Measurements from ENCODE around the gene UBE2I.
"Not testable (repeated sequence)": the region's sequence is repeated elsewhere in the genome, so short reads cannot be mapped to it uniquely, and the experiment has no call there.

The UBE2I gene

DNA sequence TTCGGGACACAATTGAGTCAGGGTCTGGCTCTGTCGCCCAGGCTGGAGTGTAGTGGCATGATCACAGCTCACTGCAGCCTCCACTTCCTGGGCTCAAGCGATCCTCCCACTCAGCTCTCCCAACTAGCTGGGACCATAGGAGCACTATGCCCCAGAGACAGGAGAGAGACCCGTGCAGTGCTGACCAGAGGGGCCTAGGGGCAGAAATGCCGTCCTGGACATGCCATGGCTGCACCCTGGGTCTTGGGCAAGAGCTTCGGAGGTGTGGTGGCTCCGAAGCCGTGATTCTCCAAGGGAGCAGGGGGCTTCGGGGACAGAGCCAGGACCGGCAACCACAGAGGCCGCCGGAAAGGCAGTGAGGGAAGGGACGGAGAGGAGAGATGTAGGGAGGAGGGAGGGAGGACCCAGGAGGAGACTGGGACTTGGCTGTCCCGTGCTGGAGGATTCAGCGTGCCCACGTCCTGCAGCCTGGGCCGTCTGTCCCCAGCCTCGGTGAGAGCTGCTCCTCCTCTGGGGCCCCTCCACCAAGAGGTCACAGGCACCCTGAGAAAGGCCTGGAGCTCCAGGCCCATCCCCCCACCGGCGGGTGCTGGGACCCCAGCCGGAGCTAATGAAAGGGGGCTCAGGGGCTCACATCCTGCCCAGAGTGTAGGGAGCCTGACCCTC is 31.7 kb upstream of the UBE2I start:
- no peak for DNase-seq

DNA sequence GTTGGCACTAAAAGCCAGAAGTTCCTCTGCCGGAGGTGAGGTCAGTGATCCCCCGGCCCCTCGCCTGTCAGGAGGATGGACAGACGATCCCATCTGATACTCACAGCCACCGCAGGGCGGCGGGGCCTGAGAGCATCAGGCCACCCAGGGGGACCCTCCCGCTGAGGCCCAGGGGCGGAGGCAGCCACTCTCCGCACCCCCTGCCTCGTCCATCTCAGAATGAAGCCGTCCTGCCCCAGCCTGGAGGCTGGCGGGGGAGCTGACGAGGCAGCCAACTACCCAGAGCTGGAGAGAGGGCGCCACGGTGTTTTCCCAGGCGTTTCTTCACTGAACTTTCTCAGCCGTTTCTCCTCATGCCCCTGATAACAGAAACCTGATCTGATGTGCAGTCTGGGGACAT is 31.0 kb upstream of the UBE2I start:
- DNase-seq = no peak

DNA sequence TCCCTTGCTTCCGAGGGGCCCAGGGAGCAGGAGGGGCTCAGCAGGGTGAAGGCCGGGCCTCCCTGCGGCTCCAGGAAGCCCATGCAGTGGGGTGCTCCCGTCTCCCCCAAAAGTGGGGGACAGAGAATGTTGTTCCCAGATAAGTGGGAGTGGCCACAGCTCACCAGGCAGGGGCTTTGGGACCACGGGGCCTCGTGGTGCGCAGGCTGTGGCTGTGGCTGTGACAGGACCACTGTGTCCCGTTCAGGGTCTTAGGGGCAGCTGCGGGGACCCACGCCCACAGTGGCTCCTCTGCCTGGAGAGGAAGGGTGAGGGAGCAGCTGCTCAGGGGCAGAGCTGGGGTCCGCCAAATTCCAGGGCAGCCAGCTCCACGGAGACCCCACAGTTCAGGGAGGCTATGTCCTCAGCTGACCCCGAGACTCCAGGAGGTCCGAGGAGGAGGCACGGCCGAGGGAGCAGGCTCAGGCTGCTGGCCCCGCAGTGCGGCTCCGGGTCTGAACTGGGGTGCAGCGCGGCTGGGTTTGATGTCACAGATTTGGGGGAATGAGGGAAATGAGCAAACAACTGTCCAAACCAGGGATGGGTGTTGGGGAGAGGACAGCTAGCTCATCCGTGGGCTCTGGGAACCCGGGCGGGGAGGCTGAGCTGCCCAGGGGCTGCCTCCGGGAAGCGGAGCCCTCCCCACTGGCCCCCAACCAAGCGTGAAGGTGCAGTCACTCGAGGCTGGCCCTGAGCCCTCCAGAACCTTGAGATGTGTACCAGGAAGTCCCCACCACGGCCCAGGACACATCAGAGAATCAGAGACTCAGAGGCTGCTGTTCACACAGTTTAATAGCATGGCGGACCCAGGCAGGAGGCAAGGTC is 30.1 kb upstream of the UBE2I start:
- no peak for DNase-seq

DNA sequence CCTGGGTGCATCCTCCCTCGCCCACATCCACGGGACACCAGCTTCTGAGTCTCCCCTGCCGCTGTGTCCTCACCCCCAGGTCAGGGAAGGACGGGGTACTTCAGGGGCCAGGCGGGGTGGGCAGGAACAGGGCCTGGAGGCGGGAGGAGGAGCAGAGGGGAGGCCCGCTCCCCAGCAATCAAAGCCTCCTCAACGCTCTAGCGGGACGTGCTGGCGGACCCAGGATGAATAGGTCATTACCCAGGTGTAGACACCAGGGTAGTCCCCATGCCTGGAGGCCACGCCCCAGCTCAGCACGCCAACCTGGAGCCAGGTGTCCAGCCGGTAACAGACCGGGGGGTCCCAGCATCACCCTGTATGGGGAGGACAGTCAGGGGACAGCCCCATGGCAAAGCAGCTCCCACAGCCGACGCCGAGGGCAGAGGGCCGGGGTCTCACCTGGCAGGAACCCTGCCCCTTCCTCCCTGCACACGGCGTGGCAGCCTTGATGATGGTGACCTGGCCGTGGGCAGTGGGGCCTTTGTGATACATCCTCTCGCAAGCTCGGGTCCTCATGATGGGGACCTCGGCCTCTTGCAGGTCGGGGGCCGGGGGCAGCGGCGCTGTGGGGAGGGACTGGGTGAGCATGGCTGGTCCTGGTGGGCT is 29.4 kb upstream of the UBE2I start:
- DNase-seq = no peak

DNA sequence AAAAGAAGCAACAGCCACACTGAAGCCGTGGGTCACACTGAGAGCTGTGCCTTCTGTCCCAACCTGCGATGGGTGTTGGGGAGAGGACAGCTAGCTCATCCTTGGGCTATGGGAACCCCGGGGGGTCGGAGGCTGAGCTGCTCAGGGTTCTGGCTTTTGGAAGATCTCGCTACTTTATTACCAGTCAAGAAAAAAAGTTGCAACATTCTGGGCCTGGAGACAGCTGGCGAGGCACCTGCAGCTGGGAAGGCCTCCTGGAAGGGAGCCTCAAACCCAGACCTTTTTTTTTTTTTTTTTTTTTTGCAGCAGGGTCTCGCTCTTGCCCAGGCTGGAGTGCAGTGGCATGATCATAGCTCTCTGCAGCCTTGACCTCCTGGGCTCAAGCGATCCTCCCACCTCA is 28.7 kb upstream of the UBE2I start:
- no peak for DNase-seq

DNA sequence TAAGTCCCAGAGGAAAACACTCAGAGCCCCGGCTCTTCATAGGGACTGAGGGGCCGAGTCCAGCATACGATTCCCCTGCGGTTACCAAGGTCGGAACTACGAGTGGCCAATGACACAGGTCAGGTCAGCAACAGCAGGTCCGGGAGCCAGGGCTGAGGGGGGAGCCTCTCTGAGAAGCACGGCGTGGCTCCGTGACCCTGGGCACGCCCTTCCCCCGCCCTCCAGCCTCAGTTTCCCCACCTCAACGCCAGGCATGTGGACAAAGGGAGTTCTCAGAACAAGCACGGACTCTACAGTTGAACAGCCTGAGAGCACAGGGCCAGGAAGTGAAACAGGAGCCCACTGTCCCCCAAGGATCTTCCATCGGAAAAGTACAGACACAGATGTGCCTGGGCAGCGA is 27.9 kb upstream of the UBE2I start:
- DNase-seq = no peak

DNA sequence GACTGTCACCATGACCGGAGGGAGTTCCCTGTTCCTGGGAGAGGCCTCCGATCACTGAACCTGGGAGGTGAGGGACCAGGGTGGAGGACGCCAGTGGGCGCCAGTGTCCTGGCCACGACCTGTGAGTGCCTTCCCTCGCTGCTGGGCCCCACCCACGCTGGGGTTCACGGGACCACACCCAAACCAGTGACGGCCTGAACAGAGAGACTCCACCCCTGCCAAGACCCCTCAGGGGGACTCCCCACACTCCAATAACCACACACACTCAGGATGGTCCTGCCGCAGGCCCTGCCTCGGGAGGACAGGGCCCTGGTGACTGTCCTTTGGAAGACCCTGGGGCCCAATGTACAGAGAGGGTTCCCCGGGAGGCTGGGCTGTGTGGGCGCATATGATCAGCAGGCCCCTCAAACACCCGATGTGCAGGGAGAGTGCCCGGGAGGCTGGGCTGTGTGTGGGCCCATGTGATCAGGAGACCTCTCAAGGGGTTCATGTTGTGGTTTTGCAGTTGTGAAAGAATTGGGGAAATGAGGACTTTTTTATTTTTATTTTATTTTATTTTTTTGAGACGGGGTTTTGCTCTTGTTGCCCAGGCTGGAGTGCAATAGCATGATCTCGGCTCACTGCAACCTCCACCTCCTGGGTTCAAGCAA is 27.0 kb upstream of the UBE2I start:
- no peak for DNase-seq

DNA sequence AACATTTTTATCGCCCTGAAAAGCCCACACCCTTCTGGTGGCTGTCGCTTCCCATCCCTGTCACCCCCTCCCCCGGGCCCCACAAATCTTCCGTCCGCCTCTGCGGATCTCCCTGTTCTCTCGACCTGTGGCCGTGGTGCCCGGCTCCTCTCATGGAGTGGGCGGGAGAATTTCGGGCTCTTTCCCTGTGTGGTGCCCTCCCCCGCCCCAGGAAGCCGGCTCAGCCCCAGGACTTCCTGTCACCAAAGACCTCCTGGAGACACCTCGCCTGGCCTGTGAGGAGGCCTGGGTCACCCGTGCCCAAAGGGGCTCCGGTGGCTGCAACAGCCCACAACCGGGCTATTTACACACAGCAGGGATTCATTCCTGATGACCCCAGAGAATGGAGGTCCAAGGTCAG is 26.1 kb upstream of the UBE2I start:
- no peak for DNase-seq

DNA sequence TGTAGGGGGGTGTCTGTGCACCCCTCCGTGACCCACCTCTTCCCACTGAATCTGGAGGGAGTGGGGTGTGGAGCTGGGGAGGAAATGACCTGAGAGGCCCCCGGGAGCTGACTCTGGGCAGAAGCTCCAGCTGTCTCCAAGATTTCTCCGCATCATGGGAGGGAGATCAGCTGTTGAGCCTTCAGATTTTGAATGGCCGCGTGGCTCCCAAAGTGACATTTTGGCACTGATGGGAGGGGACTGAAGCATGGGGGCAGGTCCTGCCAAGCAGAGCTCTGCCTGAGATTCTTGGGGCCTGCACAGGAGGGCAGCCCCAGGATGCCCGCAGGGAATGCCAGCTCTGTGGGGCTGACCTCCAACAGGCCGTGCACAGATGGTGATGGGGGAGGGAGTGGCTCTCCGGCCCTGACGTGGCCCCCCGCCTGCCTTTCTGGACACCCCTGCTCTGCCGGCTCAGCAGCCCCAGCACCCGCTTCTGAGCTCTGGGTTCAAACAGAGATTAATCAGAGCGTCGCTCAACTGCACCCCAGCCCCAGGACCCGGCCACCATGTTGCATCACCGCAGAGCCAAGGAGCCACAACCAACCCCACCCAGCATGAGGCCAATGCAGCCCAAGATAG is 25.3 kb upstream of the UBE2I start:
- no peak for DNase-seq

DNA sequence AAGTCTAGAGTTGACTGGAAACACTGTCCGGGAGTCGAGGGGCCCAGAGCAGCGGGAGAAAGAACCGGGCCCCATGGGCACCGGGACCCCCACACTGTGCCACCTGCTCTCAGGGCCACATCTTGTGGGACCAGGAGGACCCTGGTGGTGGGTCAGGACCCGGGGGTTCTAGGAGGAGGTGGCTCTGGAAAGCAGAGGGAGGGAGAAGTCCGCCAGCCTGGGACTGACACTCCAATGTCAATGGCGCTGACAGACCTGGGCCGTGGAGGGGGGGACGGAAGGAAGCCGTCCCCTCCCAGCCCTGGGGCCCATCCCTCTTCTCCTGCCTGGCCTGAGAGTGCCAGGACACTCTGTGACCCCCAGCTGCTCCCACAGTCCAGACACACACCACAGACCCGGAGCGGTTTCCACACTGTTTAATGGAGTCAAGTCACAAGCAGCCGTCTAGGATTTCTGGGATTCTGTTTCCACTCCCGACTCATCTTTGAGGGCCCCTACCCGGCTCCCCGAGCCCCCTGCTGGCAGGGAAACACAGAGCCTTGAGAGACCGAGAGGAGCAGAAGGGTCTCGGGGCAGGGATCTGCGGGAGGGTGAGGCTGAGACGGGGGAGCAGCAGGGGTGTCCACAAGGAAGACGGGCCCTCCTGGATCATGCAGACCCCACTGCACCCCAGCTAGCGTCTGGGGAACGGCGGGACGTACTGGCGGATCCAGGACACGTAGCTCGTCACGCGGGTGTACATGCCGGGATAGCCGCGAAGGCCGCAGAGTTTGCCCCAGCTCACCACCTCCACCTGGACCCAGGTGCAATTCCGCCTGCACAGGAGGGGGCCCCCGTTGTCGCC is 23.5 kb upstream of the UBE2I start:
- DNase-seq = no peak

DNA sequence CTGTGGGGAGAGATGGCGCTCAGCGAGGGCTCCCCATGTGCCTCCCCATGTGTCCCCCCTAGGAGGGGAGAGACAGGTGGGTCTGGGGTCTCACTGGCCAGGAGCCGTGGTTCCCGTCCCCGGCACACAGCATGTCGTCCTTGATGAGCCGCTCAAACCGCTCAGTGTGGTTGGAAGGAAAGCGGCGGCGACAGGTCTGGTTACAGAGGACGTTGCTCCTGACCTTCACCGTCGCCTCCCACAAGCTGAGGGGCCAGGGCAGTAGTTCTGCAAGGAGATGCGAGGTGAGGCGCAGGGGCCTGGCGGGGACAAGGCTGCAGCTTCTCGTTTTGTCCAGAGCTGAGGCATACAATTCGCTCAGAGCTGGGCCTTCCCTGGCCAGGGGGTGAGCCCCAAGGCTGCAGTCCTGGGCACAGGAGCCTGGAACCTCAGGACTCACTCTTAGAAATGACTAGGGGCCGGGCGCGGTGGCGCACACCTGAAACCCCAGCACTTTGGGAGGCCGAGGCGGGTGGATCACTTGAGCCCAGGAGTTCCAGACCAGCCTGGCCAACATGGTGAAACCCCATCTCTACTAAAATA is 22.8 kb upstream of the UBE2I start:
- DNase-seq = no peak

DNA sequence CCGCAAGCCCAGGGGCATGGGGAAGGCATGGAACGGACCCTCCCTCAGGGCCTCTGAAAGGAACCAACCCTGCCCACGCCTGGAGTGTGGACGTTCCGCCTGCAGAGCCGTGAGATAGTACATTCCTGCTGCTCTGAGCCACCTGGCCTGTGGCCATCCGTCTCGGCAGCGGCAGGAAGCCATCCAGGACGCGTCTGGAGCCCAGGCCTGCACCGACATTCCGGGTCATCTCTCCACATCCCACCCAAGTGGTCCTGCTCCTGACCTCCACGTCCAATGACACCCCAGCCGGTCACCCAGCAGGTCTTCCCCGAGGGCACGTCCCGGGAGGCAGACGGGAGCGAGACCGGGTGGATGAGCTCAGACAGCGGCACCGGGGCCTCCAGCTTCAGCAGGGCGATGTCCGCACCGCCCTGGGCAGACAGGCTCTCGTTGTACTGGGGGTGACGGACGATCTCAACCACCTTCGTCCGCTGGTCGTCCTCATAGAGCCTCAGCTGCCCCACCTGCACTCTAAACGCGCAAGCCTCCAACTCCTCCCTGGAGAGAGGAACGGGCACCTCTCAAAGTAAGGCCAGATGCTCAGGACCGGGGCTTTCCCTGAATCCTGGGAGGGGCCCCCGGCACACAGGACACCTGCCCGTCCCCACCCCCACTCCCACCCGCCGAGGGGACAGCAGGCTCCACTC is 21.3 kb upstream of the UBE2I start:
- DNase-seq = no peak

DNA sequence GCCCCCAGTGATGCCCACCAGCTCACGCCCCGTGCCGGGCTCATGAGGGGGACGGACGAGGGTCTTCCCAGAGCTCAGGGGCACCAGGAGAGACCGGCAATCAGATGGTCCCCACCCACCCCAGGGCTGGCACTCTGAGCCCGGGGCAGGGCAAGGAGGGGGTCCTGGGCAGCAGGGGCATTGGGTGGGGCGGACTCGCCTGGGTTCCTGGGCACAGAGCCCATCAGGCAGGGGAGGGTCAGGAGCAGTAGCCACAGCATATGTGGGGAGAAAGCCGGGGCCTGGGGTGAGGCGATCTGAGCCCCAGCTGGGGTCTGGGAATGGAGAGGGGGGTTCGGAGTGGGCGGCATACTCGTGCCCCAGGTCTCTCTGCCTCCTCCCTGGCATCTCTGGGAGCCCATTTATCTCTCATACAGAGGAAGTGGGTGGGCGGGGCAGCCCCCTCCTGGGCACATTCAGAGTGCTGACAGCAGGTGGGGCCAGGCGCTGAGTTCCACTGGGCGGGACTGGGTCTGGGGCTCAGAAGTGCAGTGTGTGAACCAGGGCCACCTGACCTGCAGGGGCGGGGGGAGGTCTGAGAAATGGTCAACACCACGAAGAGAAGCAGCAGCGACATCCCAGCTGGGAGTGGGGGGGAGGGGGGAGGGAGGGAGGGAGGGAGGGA is 20.5 kb upstream of the UBE2I start:
- DNase-seq = no peak

DNA sequence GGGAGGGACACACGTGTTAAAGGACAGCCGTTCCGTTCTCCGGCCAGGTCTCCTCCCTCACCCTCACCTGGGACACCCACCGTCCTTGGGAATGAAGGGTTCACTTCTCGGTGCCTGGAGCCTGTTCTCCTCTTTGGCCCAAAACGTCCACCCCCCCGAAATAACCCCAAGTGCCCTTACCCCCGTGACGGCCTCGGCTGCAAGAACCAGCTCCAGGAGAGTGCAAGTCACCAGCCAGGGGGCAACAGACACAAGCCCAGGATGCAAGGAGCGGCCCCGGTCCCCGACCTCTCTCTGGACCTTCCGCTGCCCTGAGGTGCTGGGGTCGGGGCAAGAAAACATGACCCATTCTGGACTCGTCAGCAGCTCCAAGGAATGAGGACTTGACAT is 20.0 kb upstream of the UBE2I start:
- DNase-seq = no peak

DNA sequence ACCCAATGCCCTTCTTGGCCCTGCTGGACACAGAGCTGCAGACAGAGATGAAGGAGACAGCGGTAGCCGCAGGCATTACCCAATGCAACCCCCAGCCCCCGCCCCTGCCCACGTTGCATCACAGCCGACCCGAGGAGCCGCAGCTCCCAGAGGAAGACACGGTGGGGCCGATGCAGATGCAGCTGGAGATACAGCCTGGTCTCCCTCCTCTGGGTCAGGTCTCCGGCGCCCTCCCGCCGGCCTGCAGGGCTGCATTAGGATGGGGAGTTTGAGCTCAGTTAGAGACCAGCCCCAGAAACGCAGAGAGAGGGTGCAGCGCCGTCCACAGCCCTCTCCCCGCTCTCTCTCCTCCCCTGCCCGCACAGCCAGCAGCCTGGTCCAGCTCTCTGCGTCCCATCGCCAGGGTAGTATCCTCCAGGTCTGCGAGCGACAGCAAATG is 19.4 kb upstream of the UBE2I start:
- no peak for DNase-seq

DNA sequence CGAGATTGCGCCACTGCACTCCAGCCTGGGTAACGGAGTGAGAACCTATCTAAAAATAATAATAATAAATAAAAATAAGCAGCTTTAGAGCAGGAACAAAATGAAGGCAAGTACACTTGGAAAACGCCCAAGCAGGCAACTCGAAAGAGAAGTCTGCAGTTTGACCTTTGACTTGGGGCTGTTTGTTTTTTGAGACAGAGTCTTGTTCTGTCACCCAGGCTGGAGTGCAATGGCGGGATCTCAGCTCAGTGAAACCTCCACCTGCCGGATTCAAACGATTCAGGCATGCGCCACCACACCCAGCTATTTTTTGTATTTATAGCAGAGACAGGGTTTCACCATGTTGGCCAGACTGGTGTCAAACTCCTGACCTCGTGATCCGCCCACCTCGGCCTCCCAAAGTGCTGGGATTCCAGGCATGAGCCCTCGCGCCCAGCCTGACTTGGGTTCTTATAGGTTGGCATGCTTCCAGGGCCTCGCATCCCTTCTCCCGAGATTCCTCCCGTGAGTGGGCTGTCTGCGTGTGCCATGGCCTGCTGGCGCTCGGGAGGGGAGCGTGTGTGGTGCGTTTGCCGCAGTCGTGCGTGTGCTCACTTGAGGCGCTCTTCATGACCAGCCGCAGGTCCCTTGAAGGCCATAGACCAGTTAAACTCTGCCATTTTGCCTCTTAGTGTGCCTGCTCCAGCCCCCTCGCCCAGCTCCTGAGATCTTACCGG is 18.4 kb upstream of the UBE2I start:
- peak; percentile 51 for DNase-seq

DNA sequence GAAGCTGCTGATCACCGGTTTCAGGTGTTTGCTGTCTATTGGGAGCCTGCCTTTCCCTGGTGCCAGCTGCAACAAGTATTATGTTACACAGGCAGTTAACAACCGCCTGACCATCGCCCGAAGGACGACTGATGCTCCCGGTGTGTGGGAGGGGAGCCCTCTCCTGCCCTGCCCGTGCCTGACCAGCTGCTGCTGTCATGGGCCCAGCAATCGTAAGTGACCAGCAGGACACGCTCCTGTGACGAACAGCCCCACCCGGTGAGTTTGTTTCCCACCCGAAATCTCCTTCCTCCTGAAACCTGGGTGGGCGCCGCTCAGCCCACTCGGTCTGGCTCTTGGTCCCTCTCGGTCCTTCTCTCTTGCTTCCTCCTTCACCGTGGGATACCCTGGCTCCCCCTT is 17.9 kb upstream of the UBE2I start:
- peak; percentile 84 for DNase-seq

DNA sequence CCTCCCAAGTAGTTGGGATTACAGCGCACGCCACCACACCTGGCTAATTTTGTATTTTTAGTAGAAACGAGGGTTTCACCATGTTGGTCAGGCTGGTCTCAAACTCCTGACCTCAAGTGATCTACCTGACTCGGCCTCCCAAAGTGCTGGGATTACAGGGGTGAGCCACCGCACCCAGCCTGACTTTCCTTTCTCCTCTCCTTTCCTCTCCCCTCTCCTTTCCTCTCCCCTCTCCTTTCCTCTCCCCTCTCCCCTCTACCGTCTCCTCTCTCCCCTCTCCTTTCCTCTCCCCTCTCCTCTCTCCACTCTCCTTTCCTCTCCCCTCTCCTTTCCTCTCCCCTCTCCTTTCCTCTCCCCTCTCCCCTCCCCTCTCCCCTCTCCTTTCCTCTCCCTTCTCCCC is 17.2 kb upstream of the UBE2I start:
- not testable (repeated sequence) for DNase-seq

DNA sequence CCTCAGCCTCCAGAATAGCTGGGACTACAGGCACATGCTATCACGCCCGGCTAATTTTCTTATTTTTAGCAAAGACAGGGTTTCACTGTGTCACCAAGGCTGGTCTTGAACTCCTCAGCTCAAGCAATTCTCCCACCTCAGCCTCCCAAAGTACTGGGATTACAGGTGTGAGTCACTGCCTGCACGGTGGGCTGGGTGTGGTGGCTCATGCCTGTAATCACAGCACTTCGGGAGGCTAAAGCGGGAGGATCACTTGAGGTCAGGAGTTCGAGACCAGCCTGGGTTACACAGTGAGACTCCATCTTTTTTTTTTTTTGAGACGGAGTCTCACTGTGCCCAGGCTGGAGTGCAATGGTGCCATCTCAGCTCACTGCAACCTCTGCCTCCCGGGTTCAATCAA is 16.6 kb upstream of the UBE2I start:
- DNase-seq = not testable (repeated sequence)
